Endothelial cell of umbilical vein (primary cell): ENCODE measurements around the gene CGB8.

Experiments used
- CTCF ChIP-seq, 2 donors: IDR thresholded peaks; 1 replicate in 1 of 2; 2 replicates in 1 of 2; pipeline ENCODE4 v1.5.1; 2011; ENCODE audit warnings: low read length in 2 of 2, mild to moderate bottlenecking in 2 of 2, moderate library complexity in 2 of 2, control low read depth in 1 of 2, inconsistent platforms in 1 of 2, low read depth in 1 of 2; ENCODE audit not compliant: insufficient read depth in 1 of 2; ENCODE audit errors: extremely low read depth in 1 of 2
- EZH2 ChIP-seq: IDR thresholded peaks from 2 replicates; pipeline ENCODE4 v1.6.1; 2012; ENCODE audit warnings: borderline replicate concordance, low read depth, mild to moderate bottlenecking, moderate library complexity, low read length, inconsistent platforms; ENCODE audit not compliant: severe bottlenecking
- FOS ChIP-seq: IDR thresholded peaks from 2 replicates; pipeline ENCODE4 v1.6.1; 2011; ENCODE audit warnings: mild to moderate bottlenecking, low read length, moderate library complexity, borderline replicate concordance; ENCODE audit not compliant: insufficient read depth
- GATA2 ChIP-seq: IDR thresholded peaks from 2 replicates; pipeline ENCODE4 v1.7.0; 2011; ENCODE audit warnings: low read depth, mild to moderate bottlenecking, moderate library complexity, mixed read lengths, low read length; ENCODE audit not compliant: insufficient read length, insufficient read depth
- MAX ChIP-seq: IDR thresholded peaks from 2 replicates; pipeline ENCODE4 v1.6.1; 2011; ENCODE audit not compliant: insufficient read depth, insufficient read length
- POLR2A ChIP-seq: IDR thresholded peaks from 2 replicates; pipeline ENCODE4 v1.6.1; 2012; ENCODE audit warnings: low read depth, mild to moderate bottlenecking, control low read depth, low read length
- POLR2AphosphoS5 ChIP-seq: IDR thresholded peaks from 2 replicates; pipeline ENCODE4 v1.6.1; 2012; ENCODE audit warnings: low read depth, mild to moderate bottlenecking, control low read depth, low read length, moderate library complexity; ENCODE audit not compliant: insufficient read depth

GRCh38 chr19:49022116-49022515, 26.8 kb downstream of the CGB8 start:
- TF ChIP-seq MAX (no peak), POLR2AphosphoS5 (no peak), POLR2A (no peak), CTCF (IDR thresholded peaks at IDR 0.05; ENCODE audit: extremely low read depth in 1 of 2, insufficient read depth in 1 of 2, low read depth in 1 of 2, low read length in 2 of 2) (no peak), EZH2 (no peak), FOS (no peak), GATA2 (no peak)
